HG02973 (cell line): ENCODE results near the gene BMERB1.
"Not testable (repeated sequence)": the region's sequence is repeated elsewhere in the genome, so short reads cannot be mapped to it uniquely, and the experiment has no call there.

ENCODE experiments used
- ATAC-seq: cut with Tn5 transposase; IDR thresholded peaks from one replicate; pipeline ENCODE4 v1.9.1; 2021; ENCODE audit warnings: moderate library complexity; ENCODE audit not compliant: unreplicated experiment

Gene BMERB1

GRCh38 chr16:15519790-15520189, 85.4 kb downstream of the BMERB1 start:
- no peak for ATAC-seq

DNA sequence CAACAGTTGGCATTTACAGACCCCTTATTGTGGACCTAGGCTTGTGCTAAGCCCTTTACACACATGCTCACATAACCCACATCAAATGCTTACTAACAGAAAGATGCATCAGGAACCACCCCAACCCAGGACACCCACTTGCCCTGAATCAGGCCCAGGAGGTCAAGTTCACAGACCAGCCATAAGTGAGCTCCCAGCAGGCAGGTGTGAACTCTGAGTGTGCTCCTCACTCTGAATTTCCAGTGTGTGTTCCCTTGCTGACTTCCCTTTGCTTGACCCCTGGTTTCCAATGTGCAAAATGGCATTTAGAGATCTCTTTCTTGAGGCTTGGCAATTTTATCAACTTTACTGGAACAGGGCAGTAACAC, 87.0 kb downstream of the BMERB1 start:
- ATAC-seq = no peak

DNA sequence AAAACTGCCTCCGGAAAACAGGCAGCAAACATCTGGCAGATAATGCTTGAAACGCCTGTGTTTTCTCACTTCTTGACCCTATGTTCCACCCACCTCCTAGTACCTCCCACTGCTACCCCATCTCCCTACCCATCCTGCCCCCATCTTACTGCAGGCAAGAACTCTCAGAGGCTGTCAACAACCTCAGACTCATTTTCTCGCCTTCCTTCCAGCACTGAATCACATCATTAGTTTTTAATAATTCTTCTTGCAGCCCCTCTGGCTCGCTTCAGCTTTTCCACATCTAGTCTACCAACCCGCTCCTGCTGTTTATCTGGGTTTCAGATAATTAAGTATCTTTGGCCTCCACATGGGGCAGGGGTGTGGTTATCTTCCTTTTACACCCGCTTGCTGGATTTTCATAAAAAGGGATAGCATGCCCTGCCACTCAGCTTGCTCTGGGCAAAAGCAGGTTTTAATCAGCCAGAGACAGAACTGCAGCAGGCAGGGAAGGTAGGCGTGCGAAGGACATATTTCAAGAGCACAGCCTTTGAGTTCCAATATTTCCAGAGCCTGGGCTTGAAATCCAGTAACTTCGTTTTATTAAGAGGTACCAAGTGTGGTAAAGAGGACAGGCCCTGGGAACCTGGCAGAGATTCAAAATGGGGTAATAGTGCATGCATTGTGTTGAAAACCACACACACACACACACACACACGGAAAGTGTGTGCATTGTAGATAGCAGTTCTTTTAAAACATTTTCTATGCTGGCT, 87.5 kb downstream of the BMERB1 start:
- ATAC-seq = no peak

DNA sequence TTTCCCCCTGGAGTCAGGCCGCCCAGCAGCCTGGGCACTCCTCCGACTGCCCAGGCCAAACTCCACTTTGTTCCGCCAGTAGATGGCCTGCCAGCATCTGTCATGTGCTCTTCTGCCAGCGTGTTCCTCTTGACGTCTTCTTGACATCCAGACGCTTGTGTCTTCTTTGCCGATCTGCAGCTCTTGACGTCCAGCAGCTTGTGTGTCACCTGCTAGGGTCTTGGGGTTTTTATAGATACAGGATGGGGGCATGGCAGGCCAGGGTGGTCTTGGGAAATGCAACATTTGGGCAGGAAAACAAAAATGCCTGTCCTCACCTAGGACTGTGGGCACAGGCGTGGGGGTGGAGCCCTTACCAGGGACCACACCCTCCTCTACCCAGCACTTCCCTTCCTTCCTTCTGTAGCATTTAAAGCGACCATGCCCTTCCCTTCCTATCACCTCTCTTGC, 88.7 kb downstream of the BMERB1 start:
- no peak for ATAC-seq

GRCh38 chr16:15523939-15524338, 89.6 kb downstream of the BMERB1 start:
- no peak for ATAC-seq

GRCh38 chr16:15524966-15525365, 90.6 kb downstream of the BMERB1 start:
- ATAC-seq = no peak

DNA sequence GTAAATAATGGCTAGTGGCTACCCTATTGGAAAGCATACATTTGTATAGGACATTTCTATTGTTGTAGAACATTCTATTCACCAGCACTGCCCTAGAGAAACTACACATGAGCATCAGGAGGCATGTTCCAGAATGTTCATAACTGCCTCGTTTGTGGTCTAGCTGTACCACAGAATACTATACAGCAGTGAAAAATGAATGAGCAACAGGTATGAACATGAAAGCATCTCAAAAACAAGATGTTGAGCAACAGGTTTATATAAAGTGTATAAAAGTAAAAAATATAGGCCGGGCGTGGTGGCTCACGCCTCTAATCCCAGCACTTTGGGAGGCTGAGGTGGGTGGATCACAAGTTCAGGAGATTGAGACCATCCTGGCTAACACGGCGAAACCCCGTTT, 91.7 kb downstream of the BMERB1 start:
- no peak for ATAC-seq

GRCh38 chr16:15526731-15527130, 92.3 kb downstream of the BMERB1 start:
- no peak for ATAC-seq

DNA sequence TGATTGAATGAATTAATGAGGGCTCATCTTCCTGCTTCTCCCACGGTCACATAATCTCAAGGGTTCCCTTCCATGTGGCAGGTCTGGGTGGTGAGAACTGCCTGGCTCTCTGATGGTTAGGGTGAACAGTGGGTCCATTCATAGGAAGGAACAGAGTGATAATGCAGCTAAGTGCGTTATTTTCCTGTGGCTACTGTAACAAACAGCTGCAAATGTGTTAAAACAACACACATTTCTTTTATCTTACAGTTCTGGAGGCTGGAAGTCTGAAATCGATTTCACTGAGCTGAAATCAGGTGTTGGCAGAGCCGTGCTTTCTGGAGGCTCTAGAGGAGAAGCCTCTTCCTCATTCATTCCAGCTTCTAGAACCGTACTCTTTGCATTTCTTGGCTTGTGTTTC, 95.3 kb downstream of the BMERB1 start:
- ATAC-seq = no peak

DNA sequence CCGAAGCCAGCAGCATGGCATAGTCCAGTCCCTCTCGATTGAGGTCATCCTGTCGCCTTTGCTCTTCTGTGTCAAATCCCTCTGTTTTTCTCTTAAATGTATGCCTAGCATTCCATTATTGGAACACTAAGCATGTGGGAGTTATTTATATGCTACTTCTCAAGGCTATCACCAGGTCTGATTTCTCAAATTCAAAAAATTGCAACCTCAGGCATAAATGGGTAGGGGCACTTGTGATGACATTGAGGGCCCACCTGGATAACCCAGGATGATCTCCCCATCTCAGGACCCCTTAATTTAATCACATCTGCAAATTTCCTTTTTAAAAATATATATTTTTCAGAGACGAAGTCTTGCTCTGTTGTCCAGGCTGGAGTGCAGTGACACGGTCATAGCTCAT, 95.7 kb downstream of the BMERB1 start:
- no peak for ATAC-seq

DNA sequence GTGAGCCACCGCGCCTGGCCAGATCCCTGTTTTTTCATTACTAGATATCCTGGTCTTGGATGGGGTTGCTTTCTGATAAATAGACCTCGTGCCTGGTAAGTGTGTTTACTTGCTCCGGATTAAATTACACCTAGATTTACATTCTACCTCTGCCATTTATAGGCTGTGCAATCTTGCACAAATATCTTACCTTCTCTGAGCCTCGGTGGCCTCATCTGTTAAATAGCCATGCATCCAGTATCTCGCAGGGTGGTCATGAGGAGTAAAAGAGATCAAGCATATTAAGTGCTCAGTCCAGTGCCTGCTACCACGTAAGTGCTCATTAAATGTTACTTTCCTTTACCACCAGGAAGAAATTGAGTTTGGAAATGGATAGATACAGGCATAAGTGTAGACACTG, 98.4 kb downstream of the BMERB1 start:
- ATAC-seq = no peak

- no peak for ATAC-seq
Measured at GRCh38 chr16:15533386-15533785, 99.0 kb downstream of the BMERB1 start.

DNA sequence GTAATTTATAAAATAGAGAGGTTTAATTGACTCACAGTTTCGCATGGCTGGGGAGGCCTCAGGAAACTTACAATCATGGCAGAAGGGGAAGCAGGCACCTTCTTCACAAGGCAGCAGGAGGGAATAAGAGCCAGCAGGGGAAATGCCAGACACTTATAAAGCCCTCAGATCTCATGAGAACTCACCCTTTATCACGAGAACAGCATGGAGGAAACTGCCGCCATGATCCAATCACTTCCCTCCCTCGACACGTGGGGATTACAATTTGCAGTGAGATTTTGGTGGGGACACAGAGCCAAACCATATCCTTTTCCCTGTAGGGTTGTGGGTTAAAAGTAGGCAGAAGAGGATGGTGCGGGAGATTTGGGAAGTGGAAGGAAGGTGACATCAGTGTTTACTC, 101.4 kb downstream of the BMERB1 start:
- ATAC-seq = no peak

- ATAC-seq = no peak
Measured at GRCh38 chr16:15536843-15537242, 102.5 kb downstream of the BMERB1 start.

- no peak for ATAC-seq
Measured at GRCh38 chr16:15538507-15538906, 104.1 kb downstream of the BMERB1 start.

DNA sequence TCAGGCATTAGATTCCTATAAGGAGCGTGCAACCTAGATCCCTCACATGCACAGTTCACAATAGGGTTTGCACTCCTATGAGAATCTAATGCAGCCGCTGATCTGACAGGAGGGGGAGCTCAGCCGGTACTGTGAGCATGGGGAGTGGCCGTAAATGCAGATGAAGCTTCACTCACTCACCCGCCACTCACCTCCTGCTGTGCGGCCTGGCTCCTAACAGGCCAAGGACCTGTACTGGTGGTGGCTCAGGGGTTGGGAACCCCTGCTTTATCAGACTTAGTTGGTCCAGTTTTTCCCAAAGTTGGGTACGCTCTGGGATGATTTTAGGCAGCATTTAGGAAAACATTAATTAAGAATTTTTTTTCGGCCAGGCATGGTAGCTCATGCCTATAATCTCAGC, 104.8 kb downstream of the BMERB1 start:
- no peak for ATAC-seq

- no peak for ATAC-seq
Measured at GRCh38 chr16:15542261-15542660, 107.9 kb downstream of the BMERB1 start.

DNA sequence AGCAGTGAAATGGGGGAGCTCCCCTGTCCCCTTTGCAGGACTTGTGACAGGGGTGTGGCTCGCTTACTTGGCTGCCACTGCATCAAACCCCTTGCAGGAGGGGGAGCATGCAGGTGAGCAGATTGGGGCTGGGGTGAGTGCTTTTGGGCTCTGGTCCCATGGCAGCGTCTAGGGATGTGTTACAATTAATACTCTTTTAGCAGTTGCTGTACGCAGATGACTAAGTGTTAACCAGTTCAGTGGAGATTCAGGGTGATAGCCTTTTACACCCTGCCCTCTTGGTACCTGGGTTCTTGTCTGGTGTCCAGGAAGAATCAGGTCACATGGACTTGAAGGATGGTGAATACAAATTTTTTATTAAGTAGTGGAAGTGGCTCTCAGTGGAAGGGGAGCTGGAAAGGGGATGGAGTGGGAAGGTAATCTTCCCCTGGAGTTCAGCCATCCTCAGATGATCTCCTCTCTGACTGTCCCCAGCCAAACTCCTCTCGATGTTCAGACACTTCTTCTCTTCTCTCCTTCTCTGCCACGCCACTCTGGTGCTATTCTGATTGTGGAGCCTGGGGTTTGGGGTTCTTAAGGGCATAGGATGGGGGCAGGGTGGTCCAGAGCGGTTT, 108.5 kb downstream of the BMERB1 start:
- no peak for ATAC-seq

GRCh38 chr16:15544405-15544804, 110.0 kb downstream of the BMERB1 start:
- no peak for ATAC-seq

GRCh38 chr16:15545544-15545943, 111.2 kb downstream of the BMERB1 start:
- no peak for ATAC-seq

DNA sequence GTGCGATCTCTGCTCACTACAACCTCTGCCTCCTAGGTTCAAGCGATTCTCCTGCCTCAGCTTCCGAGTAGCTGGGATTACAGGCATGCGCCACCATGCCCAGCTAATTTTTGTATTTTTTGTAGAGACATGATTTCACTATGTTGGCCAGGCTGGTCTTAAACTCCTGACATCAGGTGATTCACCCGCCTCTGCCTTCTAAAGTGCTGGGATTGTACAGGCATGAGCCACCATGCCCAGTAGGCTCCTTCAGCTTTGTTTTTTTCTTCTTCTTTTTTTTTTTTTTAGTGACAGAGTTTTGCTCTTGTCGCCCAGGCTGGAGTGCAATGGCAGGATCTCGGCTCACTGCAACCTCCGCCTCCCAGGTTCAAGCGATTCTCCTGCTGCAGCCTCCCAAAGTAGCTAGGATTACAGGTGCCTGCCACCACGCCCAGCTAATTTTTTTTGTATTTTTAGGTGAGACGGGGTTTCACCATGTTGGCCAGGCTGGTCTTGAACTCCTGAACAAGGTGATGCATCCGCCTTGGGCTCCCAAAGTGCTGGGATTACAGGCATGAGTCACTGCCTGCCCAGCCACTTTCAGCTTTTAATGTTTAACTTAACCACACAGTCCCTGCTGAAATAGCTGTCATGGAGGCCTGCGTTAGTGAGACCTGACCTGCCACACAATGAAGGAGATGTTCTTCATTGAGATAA, 112.8 kb downstream of the BMERB1 start:
- not testable (repeated sequence) for ATAC-seq

DNA sequence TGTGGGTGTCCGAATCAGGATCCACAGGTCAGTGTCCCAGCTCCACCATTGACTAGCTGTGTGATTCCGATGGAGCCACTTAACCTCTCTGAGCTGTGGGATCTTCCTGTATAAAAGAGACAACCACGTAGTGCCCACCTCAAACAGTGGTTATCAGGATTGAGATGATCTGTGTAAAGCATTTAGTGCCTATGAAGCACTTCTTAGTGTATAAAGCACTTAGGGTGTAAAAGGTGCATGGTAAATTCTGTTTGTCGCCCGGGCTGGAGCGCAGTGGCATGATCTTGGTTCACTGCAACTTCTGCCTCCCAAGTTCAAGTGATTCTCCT, 113.3 kb downstream of the BMERB1 start:
- no peak for ATAC-seq
